Measurements from ENCODE around the gene MOB4. TPM values are rescaled to one million over a fixed set of nuclear protein-coding genes. Genes with fewer than 3 reads are reported as not detected.

The MOB4 gene
- total and polyA plus RNA-seq, 2 experiments from 2014 or later, result 68.2 to 87.0 TPM

DNA sequence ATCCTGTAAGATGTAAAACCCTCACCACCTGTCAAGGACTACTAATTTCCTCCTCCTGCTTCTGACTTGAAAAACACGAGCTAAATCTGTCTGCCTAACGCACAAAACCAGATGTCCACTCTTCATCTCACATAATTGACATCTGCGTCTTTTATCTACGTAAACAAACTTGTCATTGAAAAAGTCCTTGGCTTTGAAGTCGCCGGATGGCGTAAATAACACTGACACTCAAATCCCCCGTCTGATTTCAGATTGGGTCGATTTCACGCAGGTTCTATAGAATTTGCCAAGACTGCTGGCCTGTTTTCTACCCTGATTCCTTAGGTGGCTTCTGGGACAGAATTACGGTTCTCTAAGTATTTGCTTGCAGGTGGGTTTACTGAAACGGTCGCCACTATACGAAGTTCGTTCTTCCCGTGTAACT is 539 bp upstream of the MOB4 start:
- Mint-ChIP-seq H3K36me3 (ENCODE audit: low read depth) (peaks cover 12% of the 10 kb centered on the region), H3K27me3 (ENCODE audit: insufficient read depth, low read depth, poor library complexity) (peaks cover 14% of the 10 kb centered on the region), H3K4me1 (peaks cover 26% of the 10 kb centered on the region), H3K4me3 (peak overlapping the region; percentile 96), H3K27ac (peak overlapping the region; percentile 92), H3K9me3 (no peaks in the 10 kb centered on the region; the same call in 2 of the 3 replicates)
- H3K27me3 ChIP-seq (ENCODE audit: insufficient read depth), result no peaks in the 10 kb centered on the region
- ATAC-seq (no peak), DNase-seq (ENCODE audit: low spot score) (no peak)
- peak overlapping the region; percentile 83; the same call in 1 of the 2 replicates for H3K27ac ChIP-seq (ENCODE audit: low read depth)
- H3K4me1 ChIP-seq (ENCODE audit: insufficient read depth), result peaks cover 25% of the 10 kb centered on the region
- peaks cover 19% of the 10 kb centered on the region for H4K20me1 ChIP-seq (replicated peaks; ENCODE audit: insufficient read depth)
- TF ChIP-seq EZH2phosphoT487 (IDR thresholded peaks at IDR 0.05; ENCODE audit: unreplicated experiment) (no peak), EZH2 (IDR thresholded peaks at IDR 0.05; ENCODE audit: low read depth, unreplicated experiment) (no peak), ZNF331 (CRISPR knock-in tag; IDR thresholded peaks at IDR 0.05; ENCODE audit: low read depth) (no peak), STAT1 (IDR thresholded peaks at IDR 0.05; ENCODE audit: unreplicated experiment) (no peak), NANOG (IDR thresholded peaks at IDR 0.05; ENCODE audit: borderline replicate concordance) (no peak), CREB1 (CRISPR knock-in tag; IDR thresholded peaks at IDR 0.05; ENCODE audit: low read depth) (no peak), JUNB (IDR thresholded peaks at IDR 0.05; ENCODE audit: unreplicated experiment) (no peak), POLR2AphosphoS5 (IDR thresholded peaks at IDR 0.05; ENCODE audit: low read depth) (no peak)
- TF ChIP-seq, protein P1, sequence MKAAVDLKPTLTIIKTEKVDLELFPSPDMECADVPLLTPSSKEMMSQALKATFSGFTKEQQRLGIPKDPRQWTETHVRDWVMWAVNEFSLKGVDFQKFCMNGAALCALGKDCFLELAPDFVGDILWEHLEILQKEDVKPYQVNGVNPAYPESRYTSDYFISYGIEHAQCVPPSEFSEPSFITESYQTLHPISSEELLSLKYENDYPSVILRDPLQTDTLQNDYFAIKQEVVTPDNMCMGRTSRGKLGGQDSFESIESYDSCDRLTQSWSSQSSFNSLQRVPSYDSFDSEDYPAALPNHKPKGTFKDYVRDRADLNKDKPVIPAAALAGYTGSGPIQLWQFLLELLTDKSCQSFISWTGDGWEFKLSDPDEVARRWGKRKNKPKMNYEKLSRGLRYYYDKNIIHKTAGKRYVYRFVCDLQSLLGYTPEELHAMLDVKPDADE (IDR thresholded peaks at IDR 0.05), result no peak
- TF ChIP-seq, protein P2, sequence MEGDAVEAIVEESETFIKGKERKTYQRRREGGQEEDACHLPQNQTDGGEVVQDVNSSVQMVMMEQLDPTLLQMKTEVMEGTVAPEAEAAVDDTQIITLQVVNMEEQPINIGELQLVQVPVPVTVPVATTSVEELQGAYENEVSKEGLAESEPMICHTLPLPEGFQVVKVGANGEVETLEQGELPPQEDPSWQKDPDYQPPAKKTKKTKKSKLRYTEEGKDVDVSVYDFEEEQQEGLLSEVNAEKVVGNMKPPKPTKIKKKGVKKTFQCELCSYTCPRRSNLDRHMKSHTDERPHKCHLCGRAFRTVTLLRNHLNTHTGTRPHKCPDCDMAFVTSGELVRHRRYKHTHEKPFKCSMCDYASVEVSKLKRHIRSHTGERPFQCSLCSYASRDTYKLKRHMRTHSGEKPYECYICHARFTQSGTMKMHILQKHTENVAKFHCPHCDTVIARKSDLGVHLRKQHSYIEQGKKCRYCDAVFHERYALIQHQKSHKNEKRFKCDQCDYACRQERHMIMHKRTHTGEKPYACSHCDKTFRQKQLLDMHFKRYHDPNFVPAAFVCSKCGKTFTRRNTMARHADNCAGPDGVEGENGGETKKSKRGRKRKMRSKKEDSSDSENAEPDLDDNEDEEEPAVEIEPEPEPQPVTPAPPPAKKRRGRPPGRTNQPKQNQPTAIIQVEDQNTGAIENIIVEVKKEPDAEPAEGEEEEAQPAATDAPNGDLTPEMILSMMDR (conservative IDR thresholded peaks at IDR 0.05; ENCODE audit: low read depth in 2 of 2), result no peak
- 0 out of 2 replicates have a peak, but pooled peaks cover 1% of the 10 kb centered on the region for H3K36me3 ChIP-seq (ENCODE audit: insufficient read depth)
- no peaks in the 10 kb centered on the region for H3K9me2 ChIP-seq (ENCODE audit: insufficient read depth)
- H3K4me2 ChIP-seq, result peak overlapping the region; percentile 93
- peak overlapping the region; percentile 86 for H3K4me3 ChIP-seq
- peak overlapping the region; percentile 95 for H2AFZ ChIP-seq
- H3F3A ChIP-seq (replicated peaks; ENCODE audit: low read depth), result peaks cover 13% of the 10 kb centered on the region; the same call in 1 of the 2 replicates
- peaks cover 41% of the 10 kb centered on the region for H3K79me2 ChIP-seq (replicated peaks; ENCODE audit: insufficient read depth)

DNA sequence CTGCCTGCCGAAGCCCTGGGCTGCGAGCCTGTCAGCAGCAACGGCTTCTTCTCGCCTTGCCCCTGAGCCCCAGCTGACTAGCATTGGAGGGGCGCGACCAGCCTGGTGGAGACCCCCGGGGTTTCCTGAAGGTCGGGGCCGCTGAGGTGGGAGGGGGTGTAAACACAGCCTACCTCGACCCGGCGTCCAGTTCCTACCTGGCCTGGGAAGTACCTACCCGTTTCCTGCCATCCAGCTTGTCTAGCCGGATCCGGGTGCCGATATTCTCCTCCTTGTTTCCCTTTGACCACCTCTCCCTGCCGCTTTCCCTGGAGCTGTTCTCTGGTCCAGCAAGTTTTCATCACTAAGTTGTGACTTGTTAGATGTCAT is 511 bp downstream of the MOB4 start:
- Histone ChIP-seq H3K4me1 (ENCODE audit: insufficient read depth) (peaks cover 25% of the 10 kb centered on the region), H3F3A (replicated peaks; ENCODE audit: low read depth) (peaks cover 13% of the 10 kb centered on the region; the same call in 1 of the 2 replicates), H3K36me3 (ENCODE audit: insufficient read depth) (0 out of 2 replicates have a peak, but pooled peaks cover 9% of the 10 kb centered on the region), H4K20me1 (replicated peaks; ENCODE audit: insufficient read depth) (peaks cover 14% of the 10 kb centered on the region), H3K4me3 (peak overlapping the region; percentile 86), H3K27ac (ENCODE audit: low read depth) (peak overlapping the region; percentile 72; the same call in 1 of the 2 replicates), H3K4me2 (peak overlapping the region; percentile 93), H3K27me3 (ENCODE audit: insufficient read depth) (no peaks in the 10 kb centered on the region), H2AFZ (0 out of 2 replicates have a peak overlapping the region, but pooled peaks have one; percentile 57), H3K79me2 (replicated peaks; ENCODE audit: insufficient read depth) (peaks cover 51% of the 10 kb centered on the region), H3K9me2 (ENCODE audit: insufficient read depth) (no peaks in the 10 kb centered on the region)
- Mint-ChIP-seq H3K27ac (peak overlapping the region; percentile 70), H3K27me3 (ENCODE audit: insufficient read depth, low read depth, poor library complexity) (peaks cover 10% of the 10 kb centered on the region), H3K4me3 (peak overlapping the region; percentile 96), H3K36me3 (ENCODE audit: low read depth) (peaks cover 21% of the 10 kb centered on the region), H3K9me3 (no peaks in the 10 kb centered on the region; the same call in 1 of the 3 replicates), H3K4me1 (peaks cover 33% of the 10 kb centered on the region)
- peak; percentile 60 for ATAC-seq
- TF ChIP-seq ZNF114 (CRISPR knock-in tag; IDR thresholded peaks at IDR 0.05) (no peak), NANOG (IDR thresholded peaks at IDR 0.05; ENCODE audit: borderline replicate concordance) (no peak), EZH2 (IDR thresholded peaks at IDR 0.05; ENCODE audit: low read depth, unreplicated experiment) (no peak)
- peak; percentile 68 for DNase-seq (ENCODE audit: low spot score)

Measured in GM23338 (cell line).